A673 (cell line): ENCODE data around the gene CPAMD8.

Experiments used
- CTCF ChIP-seq: fragments of 300-800, 200-600 bp; sonication (generic); conservative IDR thresholded peaks from 2 replicates; pipeline ENCODE4 v1.5.1; 2017; ENCODE audit warnings: low read depth, mild to moderate bottlenecking, antibody characterized with exemption, low read length, moderate library complexity, mixed read lengths
- EZH2 ChIP-seq: fragments of 200-600 bp; sonication (generic); IDR thresholded peaks from 2 replicates; pipeline ENCODE4 v1.6.1; 2017; ENCODE audit warnings: borderline replicate concordance, low read depth, mild to moderate bottlenecking, mixed read lengths, antibody characterized with exemption, low read length; ENCODE audit not compliant: poor library complexity, severe bottlenecking

DNA sequence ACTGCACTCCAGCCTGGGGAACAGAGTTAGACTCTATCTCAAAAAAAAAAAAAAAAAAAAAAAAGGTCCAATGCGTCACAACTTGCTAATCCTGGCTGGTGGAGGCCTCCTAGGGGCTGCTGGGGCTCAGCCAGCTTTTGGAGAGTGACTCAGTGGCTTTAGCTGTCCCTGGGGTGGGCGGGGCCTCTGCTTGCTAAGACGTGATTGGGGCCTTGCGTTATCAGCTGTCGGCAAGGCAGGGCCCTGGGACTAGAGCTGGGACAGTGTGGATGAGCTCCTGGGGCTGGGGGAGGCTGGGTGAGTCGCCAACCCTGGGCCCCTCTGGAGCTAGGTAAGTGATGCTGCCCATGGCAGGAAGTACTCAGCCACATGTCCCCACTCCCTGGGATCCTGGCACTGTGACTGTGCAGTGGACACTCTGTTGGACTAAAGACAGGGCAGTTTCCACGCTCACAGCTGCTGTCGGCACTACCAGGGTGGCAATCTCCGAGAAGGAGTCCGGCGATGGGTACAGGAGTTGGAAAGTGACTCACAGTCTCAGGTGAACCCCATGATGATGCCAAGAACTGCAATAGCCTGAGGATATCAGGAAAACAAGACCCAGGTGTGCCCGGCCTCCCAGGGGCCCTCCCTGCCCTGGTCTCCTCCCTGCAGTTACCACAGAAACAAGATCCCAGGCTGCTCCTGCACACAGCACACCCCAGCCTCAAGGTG lies 105.6 kb downstream of the CPAMD8 start:
- TF ChIP-seq CTCF = no peak
- no peak for TF ChIP-seq EZH2
